ENCODE measurements around the gene TTC4.

The TTC4 gene

GRCh38 chr1:54705153-54705552 is 10.5 kb upstream of the TTC4 start:
- DNase-seq (ENCODE audit: low read depth in 2 of 2): no peak

GRCh38 chr1:54706419-54706818 is 9.2 kb upstream of the TTC4 start:
- DNase-seq (ENCODE audit: low read depth in 2 of 2): no peak

- no peak for DNase-seq (ENCODE audit: low read depth in 2 of 2)
Measured at GRCh38 chr1:54708385-54708784, 7.3 kb upstream of the TTC4 start.

GRCh38 chr1:54709547-54710292 is 5.9 kb upstream of the TTC4 start:
- no peak for DNase-seq (ENCODE audit: low read depth in 2 of 2)

GRCh38 chr1:54710434-54710833 is 5.2 kb upstream of the TTC4 start:
- no peak for DNase-seq (ENCODE audit: low read depth in 2 of 2)

GRCh38 chr1:54710841-54711240 is 4.8 kb upstream of the TTC4 start:
- DNase-seq (ENCODE audit: low read depth in 2 of 2): no peak

- DNase-seq (ENCODE audit: low read depth in 2 of 2): no peak
Measured at GRCh38 chr1:54711536-54711935, 4.1 kb upstream of the TTC4 start.

- no peak for DNase-seq (ENCODE audit: low read depth in 2 of 2)
Measured at GRCh38 chr1:54714881-54715492, 674 bp upstream of the TTC4 start.

GRCh38 chr1:54716299-54717047 is 812 bp downstream of the TTC4 start:
- peak in 1 of 2 donors; percentile 3 for DNase-seq (ENCODE audit: low read depth in 2 of 2)

GRCh38 chr1:54721719-54722118 is 6.1 kb downstream of the TTC4 start:
- DNase-seq (ENCODE audit: low read depth in 2 of 2): no peak

GRCh38 chr1:54723985-54724384 is 8.3 kb downstream of the TTC4 start:
- no peak for DNase-seq (ENCODE audit: low read depth in 2 of 2)

GRCh38 chr1:54724771-54725170 is 9.1 kb downstream of the TTC4 start:
- DNase-seq (ENCODE audit: low read depth in 2 of 2): no peak

GRCh38 chr1:54728027-54728426 is 12.4 kb downstream of the TTC4 start:
- no peak for DNase-seq (ENCODE audit: low read depth in 2 of 2)

- no peak for DNase-seq (ENCODE audit: low read depth in 2 of 2)
Measured at GRCh38 chr1:54736685-54737084, 21.0 kb downstream of the TTC4 start.

GRCh38 chr1:54738244-54738643 is 22.6 kb downstream of the TTC4 start:
- DNase-seq (ENCODE audit: low read depth in 2 of 2): no peak

- DNase-seq (ENCODE audit: low read depth in 2 of 2): no peak
Measured at GRCh38 chr1:54741531-54741930, 25.9 kb downstream of the TTC4 start.

- no peak for DNase-seq (ENCODE audit: low read depth in 2 of 2)
Measured at GRCh38 chr1:54742282-54742681, 26.6 kb downstream of the TTC4 start.

- DNase-seq (ENCODE audit: low read depth in 2 of 2): no peak
Measured at GRCh38 chr1:54743416-54744226, 28.0 kb downstream of the TTC4 start.

- no peak for DNase-seq (ENCODE audit: low read depth in 2 of 2)
Measured at GRCh38 chr1:54744696-54745095, 29.0 kb downstream of the TTC4 start.

- no peak for DNase-seq (ENCODE audit: low read depth in 2 of 2)
Measured at GRCh38 chr1:54745274-54745673, 29.6 kb downstream of the TTC4 start.

GRCh38 chr1:54745864-54746263 is 30.2 kb downstream of the TTC4 start:
- DNase-seq (ENCODE audit: low read depth in 2 of 2): no peak

All from activated CD4-positive, alpha-beta T cell treated with anti-CD3 and anti-CD28 coated beads for 24 hours (primary cell).